ENCODE measurements around the gene AR.

GRCh38 chrX:67714004-67714403 is 170.2 kb downstream of the AR start:
- TF ChIP-seq CTCF (IDR thresholded peaks at IDR 0.05) (no peak), POLR2A (IDR thresholded peaks at IDR 0.05) (no peak)

Data from ovary (tissue), 3 donors.